Measurements from ENCODE around the gene SRRM1. TPM values are rescaled to one million over a fixed set of nuclear protein-coding genes. Genes with fewer than 3 reads are reported as not detected.

SRRM1 gene
- total RNA-seq, 1 donor = 50.7 TPM

DNA sequence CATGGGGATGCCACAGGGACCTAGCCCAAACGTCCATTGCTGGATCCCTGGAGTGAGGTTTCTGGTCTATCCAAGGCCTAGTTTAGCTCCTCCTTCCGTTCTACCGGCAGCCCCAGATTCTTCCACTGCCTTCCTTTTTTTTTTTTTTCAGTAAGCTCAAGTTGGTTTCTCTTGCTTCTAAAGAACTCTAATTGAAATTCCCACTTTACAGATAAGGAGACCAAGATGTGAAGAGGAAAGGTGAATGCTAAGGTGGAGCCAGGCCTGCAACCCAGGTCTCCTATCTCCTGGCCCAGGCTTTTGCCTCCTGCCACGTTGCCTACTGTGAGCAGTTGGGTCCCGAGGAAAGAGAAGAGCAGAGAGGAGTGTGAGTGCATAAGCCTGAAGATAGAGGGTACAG lies 70.6 kb downstream of the SRRM1 start:
- Histone ChIP-seq H3K9me3 (ENCODE audit: low read depth, low read length) (no peaks in the 10 kb centered on the region), H3K79me2 (ENCODE audit: insufficient read depth, low read length) (peaks cover 21% of the 10 kb centered on the region), H3K4me2 (ENCODE audit: insufficient read depth, low read length) (no peak overlapping the region), H3K27me3 (ENCODE audit: insufficient read depth, low read length) (no peaks in the 10 kb centered on the region), H3K27ac (ENCODE audit: low read depth, low read length) (peak overlapping the region; percentile 94), H3K4me1 (ENCODE audit: insufficient read depth, low read length) (peaks cover 48% of the 10 kb centered on the region), H3K4me3 (ENCODE audit: insufficient read depth, low read length) (no peak overlapping the region), H4K20me1 (ENCODE audit: insufficient read depth, low read length) (no peaks in the 10 kb centered on the region), H3K36me3 (ENCODE audit: insufficient read depth, low read length) (no peaks in the 10 kb centered on the region), H2AFZ (ENCODE audit: low read length) (peak overlapping the region; percentile 33)
- DNase-seq (ENCODE audit: insufficient read length, low spot score, missing footprints) = no peak
- TF ChIP-seq CTCF (IDR thresholded peaks at IDR 0.05; ENCODE audit: extremely low read depth, low read depth, low read length) = no peak

DNA sequence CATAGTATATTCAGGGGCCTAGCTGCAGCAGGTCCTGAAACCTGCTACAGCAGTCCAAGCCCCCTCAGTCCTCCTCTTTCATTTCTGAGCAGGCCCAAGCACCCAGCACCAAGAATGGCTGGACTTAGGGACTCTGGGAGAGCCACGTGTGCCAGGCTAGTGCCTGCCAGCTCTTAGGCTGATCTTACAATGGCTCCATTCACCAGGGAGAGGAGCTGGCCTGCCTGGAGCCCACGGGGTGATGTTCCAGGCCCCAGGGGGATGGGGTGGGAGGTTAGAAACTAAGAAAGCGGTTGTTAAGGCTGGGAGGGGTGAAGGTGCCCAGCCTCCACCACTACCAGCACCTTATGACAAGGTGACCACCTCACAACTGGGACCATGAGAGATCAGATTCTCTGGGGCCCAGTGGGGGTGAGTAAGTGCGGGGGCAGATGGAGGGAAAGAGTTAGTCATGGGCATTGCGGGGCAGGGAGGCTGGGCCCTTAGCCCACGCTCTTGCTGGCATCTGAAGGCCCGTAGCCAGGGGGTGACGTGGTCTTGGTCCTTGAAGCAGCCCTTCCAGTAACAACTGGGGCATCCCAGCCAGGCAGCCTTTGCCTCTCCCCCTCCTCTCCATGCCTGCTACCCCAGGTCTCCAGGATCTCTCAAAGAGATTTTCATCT lies 71.9 kb downstream of the SRRM1 start:
- Histone ChIP-seq H3K9me3 (ENCODE audit: low read depth, low read length) (no peaks in the 10 kb centered on the region), H4K20me1 (ENCODE audit: insufficient read depth, low read length) (no peaks in the 10 kb centered on the region), H3K27me3 (ENCODE audit: insufficient read depth, low read length) (no peaks in the 10 kb centered on the region), H3K36me3 (ENCODE audit: insufficient read depth, low read length) (no peaks in the 10 kb centered on the region), H3K79me2 (ENCODE audit: insufficient read depth, low read length) (peaks cover 21% of the 10 kb centered on the region), H3K27ac (ENCODE audit: low read depth, low read length) (peak overlapping the region; percentile 94), H3K4me2 (ENCODE audit: insufficient read depth, low read length) (peak overlapping the region; percentile 27), H3K4me1 (ENCODE audit: insufficient read depth, low read length) (peaks cover 51% of the 10 kb centered on the region), H3K4me3 (ENCODE audit: insufficient read depth, low read length) (peak overlapping the region; percentile 1), H2AFZ (ENCODE audit: low read length) (peak overlapping the region; percentile 54)
- DNase-seq (ENCODE audit: insufficient read length, low spot score, missing footprints) = peak; percentile 95
- TF ChIP-seq CTCF (IDR thresholded peaks at IDR 0.05; ENCODE audit: extremely low read depth, low read depth, low read length) = no peak

DNA sequence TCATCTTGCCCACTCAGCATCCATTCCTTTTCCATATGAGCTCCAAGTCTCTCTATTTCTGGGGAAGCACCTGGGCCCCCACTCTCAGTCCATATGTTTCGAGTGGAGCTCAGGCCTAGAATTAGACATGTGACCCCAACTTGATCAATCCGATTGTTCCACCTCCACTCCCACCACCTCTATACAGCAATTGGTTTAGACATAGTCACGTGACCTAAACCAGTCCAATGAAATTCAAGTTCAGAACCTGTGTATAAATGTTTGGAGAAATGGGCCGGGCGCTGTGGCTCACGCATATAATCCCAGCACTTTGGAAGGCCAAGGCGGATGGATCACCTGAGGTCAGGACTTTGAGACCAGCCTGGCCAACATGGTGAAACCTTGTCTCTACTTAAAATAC lies 72.6 kb downstream of the SRRM1 start:
- no peaks in the 10 kb centered on the region for H3K27me3 ChIP-seq (ENCODE audit: insufficient read depth, low read length)
- H3K4me1 ChIP-seq (ENCODE audit: insufficient read depth, low read length) = peaks cover 55% of the 10 kb centered on the region
- TF ChIP-seq CTCF (IDR thresholded peaks at IDR 0.05; ENCODE audit: extremely low read depth, low read depth, low read length) = no peak
- no peaks in the 10 kb centered on the region for H3K9me3 ChIP-seq (ENCODE audit: low read depth, low read length)
- peak overlapping the region; percentile 45 for H2AFZ ChIP-seq (ENCODE audit: low read length)
- no peaks in the 10 kb centered on the region for H4K20me1 ChIP-seq (ENCODE audit: insufficient read depth, low read length)
- no peaks in the 10 kb centered on the region for H3K36me3 ChIP-seq (ENCODE audit: insufficient read depth, low read length)
- H3K4me2 ChIP-seq (ENCODE audit: insufficient read depth, low read length) = peak overlapping the region; percentile 27
- DNase-seq (ENCODE audit: insufficient read length, low spot score, missing footprints) = no peak
- H3K4me3 ChIP-seq (ENCODE audit: insufficient read depth, low read length) = no peak overlapping the region
- peak overlapping the region; percentile 94 for H3K27ac ChIP-seq (ENCODE audit: low read depth, low read length)
- H3K79me2 ChIP-seq (ENCODE audit: insufficient read depth, low read length) = peaks cover 22% of the 10 kb centered on the region

DNA sequence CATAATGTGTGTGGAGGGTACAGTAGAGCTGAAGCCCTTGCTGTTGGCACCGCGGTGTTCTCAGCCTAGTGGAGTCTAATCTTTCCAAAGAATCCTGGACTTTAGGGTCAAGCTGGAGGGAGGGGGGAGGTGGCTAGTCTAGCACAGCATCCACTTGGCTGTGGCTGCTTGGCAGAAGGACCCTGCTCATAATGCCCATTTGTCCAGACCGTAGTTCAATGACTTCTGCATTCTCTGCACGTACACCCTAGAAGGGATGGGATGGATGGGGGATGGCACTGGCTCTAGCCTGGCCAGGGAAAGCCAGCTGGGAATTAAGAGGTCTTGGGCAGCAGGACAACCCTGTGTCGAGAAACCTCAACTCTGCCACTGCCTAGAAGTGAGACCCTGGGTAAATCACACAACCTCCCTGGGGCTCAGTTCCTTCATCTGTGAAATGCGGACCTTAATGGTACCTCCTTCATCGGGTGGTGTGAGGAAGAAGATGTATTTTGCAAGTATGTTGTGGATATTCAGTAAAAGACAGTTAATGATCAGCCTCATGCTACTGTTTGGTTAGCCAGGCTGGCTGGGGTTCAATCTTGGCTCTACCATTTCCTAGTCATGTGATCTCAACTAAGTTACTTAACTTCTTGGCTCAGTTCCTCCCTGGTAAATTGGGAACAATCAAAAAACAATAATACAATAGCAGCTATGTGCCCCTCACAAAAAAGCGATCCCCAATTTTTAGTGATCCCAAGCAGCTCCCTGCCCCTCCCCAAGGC lies 75.0 kb downstream of the SRRM1 start:
- H3K4me1 ChIP-seq (ENCODE audit: insufficient read depth, low read length) = peaks cover 54% of the 10 kb centered on the region
- TF ChIP-seq CTCF (IDR thresholded peaks at IDR 0.05; ENCODE audit: extremely low read depth, low read depth, low read length) = no peak
- H3K4me2 ChIP-seq (ENCODE audit: insufficient read depth, low read length) = no peak overlapping the region
- H4K20me1 ChIP-seq (ENCODE audit: insufficient read depth, low read length) = no peaks in the 10 kb centered on the region
- H2AFZ ChIP-seq (ENCODE audit: low read length) = no peak overlapping the region
- no peak overlapping the region for H3K4me3 ChIP-seq (ENCODE audit: insufficient read depth, low read length)
- peaks cover 33% of the 10 kb centered on the region for H3K79me2 ChIP-seq (ENCODE audit: insufficient read depth, low read length)
- DNase-seq (ENCODE audit: insufficient read length, low spot score, missing footprints) = no peak
- no peaks in the 10 kb centered on the region for H3K27me3 ChIP-seq (ENCODE audit: insufficient read depth, low read length)
- H3K27ac ChIP-seq (ENCODE audit: low read depth, low read length) = peak overlapping the region; percentile 9
- H3K36me3 ChIP-seq (ENCODE audit: insufficient read depth, low read length) = no peaks in the 10 kb centered on the region
- no peaks in the 10 kb centered on the region for H3K9me3 ChIP-seq (ENCODE audit: low read depth, low read length)

Data from osteoblast (primary cell).